ENCODE data around the gene EFEMP1.
"Not testable (repeated sequence)": the region's sequence is repeated elsewhere in the genome, so short reads cannot be mapped to it uniquely, and the experiment has no call there.

Gene EFEMP1

DNA sequence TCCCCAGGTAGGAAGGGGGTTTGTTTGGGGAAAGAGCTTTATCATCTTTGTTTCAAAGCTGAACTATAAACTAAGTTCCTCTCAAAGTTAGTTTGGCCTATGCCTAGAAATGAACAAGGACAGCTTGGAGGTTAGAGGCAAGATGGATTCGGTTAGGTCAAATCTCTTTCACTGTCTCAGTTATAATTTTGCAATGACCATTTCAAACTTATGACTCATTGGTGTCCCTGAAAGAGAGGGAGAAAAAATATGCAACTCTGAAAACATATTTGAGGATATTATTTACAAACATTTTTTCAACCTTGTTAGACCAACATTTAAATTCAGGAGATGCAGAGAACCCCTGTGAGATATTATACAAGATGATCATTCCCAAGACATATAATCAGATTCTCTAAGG is 95.7 kb downstream of the EFEMP1 start:
- Histone ChIP-seq H3K36me3 (no peaks in the 10 kb centered on the region), H3K4me1 (ENCODE audit: control insufficient read depth in 1 of 2, insufficient read depth in 1 of 2, low read depth in 1 of 2, low read length in 1 of 2) (no peaks in the 10 kb centered on the region), H3K9me3 (no peaks in the 10 kb centered on the region), H3K27me3 (no peaks in the 10 kb centered on the region), H3K27ac (no peak overlapping the region), H3K4me3 (ENCODE audit: low read depth in 1 of 2, low read length in 1 of 2) (no peak overlapping the region)
- TF ChIP-seq CTCF (IDR thresholded peaks at IDR 0.05), result no peak

- not testable (repeated sequence) for H3K4me1 ChIP-seq (ENCODE audit: control insufficient read depth in 1 of 2, insufficient read depth in 1 of 2, low read depth in 1 of 2, low read length in 1 of 2); H3K9me3 ChIP-seq; H3K27ac ChIP-seq; H3K4me3 ChIP-seq (ENCODE audit: low read depth in 1 of 2, low read length in 1 of 2); H3K27me3 ChIP-seq; H3K36me3 ChIP-seq
Measured at GRCh38 chr2:55827428-55827827, 96.2 kb downstream of the EFEMP1 start.

- no peak for TF ChIP-seq CTCF (IDR thresholded peaks at IDR 0.05)
- Histone ChIP-seq H3K27me3 (no peaks in the 10 kb centered on the region), H3K27ac (no peak overlapping the region), H3K36me3 (no peaks in the 10 kb centered on the region), H3K4me3 (ENCODE audit: low read depth in 1 of 2, low read length in 1 of 2) (no peak overlapping the region), H3K4me1 (ENCODE audit: control insufficient read depth in 1 of 2, insufficient read depth in 1 of 2, low read depth in 1 of 2, low read length in 1 of 2) (no peaks in the 10 kb centered on the region), H3K9me3 (no peaks in the 10 kb centered on the region)
Measured at GRCh38 chr2:55826246-55826645, 97.3 kb downstream of the EFEMP1 start.

- Histone ChIP-seq H3K9me3 (no peaks in the 10 kb centered on the region), H3K4me1 (ENCODE audit: control insufficient read depth in 1 of 2, insufficient read depth in 1 of 2, low read depth in 1 of 2, low read length in 1 of 2) (no peaks in the 10 kb centered on the region), H3K4me3 (ENCODE audit: low read depth in 1 of 2, low read length in 1 of 2) (no peak overlapping the region), H3K27me3 (no peaks in the 10 kb centered on the region), H3K36me3 (no peaks in the 10 kb centered on the region), H3K27ac (no peak overlapping the region)
- no peak for TF ChIP-seq CTCF (IDR thresholded peaks at IDR 0.05)
Measured at GRCh38 chr2:55824551-55825096, 99.0 kb downstream of the EFEMP1 start.
